BJ (cell line): ENCODE results near the gene CDK5R2. TPM values are rescaled to one million over a fixed set of nuclear protein-coding genes. Genes with fewer than 3 reads are reported as not detected.

Experiments
- CTCF ChIA-PET: fragments of 350-600 bp; formaldehyde crosslinking; extraction: SDS; loops from one replicate; lab custom pipeline; 2021; ENCODE audit warnings: antibody characterized with exemption, inconsistent platforms; lab: Yijun Ruan, JAX
- POLR2A ChIA-PET: fragments of 300-600 bp; sonication (Branson Sonifier 250); formaldehyde crosslinking; extraction: SDS; loops from one replicate; lab custom pipeline; 2021; ENCODE audit warnings: antibody characterized with exemption; lab: Charles Lee
- DNase-seq: peaks from one replicate; pipeline ENCODE4 v3.0.0-alpha.2; 2011; ENCODE audit warnings: low read depth
- H3K27me3 ChIP-seq: 2 replicates; pipeline ENCODE4 v1.6.0; 2011; ENCODE audit warnings: low read length; ENCODE audit not compliant: control insufficient read depth, insufficient read depth
- H3K36me3 ChIP-seq: 2 replicates; pipeline ENCODE4 v1.5.1; 2011; ENCODE audit warnings: low read length; ENCODE audit not compliant: control insufficient read depth, insufficient read depth
- H3K4me3 ChIP-seq: 2 replicates; pipeline ENCODE4 v1.5.1; 2011; ENCODE audit warnings: low read depth, mild to moderate bottlenecking, control low read depth, low read length
- polyA plus RNA-seq: library from polyadenylated mRNA; depleted of rRNA; stranded (reverse); fragments of >200 nt; gene quantifications from 2 replicates; pipeline ENCODE4 v1.2.3, GENCODE V29; 2011
- TF ChIP-seq, protein P1 (sequence below): IDR thresholded peaks from 2 replicates; pipeline ENCODE4 v1.5.1; 2011; ENCODE audit warnings: low read depth, mild to moderate bottlenecking, control low read depth, inconsistent platforms, low read length, moderate library complexity; ENCODE audit not compliant: insufficient read depth

CDK5R2 gene
- polyA plus RNA-seq, 1 experiment: 0.02 TPM

DNA sequence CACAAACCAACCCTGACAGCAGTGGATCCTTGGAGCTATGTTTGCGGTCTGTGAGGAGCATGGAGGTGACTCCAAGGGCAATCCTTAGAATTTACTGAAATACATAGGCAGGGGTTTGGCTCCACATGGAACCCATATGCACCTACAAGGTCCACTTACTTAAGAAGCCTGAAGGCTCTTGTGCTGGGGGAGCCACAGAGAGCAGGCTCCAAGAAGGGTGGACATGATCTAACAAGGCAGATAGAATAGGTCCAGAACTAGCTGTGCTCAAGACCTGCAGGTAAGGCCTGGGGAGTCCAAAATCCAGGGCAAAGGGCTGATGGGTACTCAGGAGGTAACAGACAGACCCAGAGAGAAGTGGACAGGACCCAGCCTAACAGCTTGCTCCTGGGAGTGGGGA lies 1.2 kb upstream of the CDK5R2 start:
- POLR2A ChIA-PET: no interaction called here
- no peaks in the 10 kb centered on the region for H3K36me3 ChIP-seq
- CTCF ChIA-PET: interaction anchor here (0.7 to 1.4 kb wide), 2 partner anchors 38 to 82 kb away, joined by 3 to 5 read pairs; no protein-coding TSS in a partner anchor
- TF ChIP-seq, protein P1, sequence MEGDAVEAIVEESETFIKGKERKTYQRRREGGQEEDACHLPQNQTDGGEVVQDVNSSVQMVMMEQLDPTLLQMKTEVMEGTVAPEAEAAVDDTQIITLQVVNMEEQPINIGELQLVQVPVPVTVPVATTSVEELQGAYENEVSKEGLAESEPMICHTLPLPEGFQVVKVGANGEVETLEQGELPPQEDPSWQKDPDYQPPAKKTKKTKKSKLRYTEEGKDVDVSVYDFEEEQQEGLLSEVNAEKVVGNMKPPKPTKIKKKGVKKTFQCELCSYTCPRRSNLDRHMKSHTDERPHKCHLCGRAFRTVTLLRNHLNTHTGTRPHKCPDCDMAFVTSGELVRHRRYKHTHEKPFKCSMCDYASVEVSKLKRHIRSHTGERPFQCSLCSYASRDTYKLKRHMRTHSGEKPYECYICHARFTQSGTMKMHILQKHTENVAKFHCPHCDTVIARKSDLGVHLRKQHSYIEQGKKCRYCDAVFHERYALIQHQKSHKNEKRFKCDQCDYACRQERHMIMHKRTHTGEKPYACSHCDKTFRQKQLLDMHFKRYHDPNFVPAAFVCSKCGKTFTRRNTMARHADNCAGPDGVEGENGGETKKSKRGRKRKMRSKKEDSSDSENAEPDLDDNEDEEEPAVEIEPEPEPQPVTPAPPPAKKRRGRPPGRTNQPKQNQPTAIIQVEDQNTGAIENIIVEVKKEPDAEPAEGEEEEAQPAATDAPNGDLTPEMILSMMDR: no peak
- H3K27me3 ChIP-seq: peaks cover 47% of the 10 kb centered on the region
- H3K4me3 ChIP-seq: no peak overlapping the region
- no peak for DNase-seq

DNA sequence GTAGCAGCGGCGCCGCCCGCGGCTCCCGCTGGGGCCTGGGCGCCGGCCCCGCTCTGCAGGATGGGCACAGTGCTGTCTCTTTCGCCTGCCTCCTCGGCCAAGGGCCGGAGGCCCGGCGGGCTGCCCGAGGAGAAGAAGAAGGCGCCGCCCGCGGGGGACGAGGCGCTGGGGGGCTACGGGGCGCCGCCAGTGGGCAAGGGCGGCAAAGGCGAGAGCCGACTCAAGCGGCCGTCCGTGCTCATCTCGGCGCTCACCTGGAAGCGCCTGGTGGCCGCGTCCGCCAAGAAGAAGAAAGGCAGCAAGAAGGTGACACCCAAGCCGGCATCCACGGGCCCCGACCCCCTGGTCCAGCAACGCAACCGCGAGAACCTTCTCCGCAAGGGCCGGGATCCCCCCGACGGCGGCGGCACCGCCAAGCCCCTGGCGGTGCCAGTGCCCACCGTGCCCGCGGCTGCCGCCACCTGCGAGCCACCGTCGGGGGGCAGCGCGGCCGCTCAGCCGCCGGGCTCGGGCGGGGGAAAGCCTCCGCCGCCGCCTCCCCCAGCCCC lies 369 bp downstream of the CDK5R2 start:
- DNase-seq: no peak
- H3K27me3 ChIP-seq: peaks cover 45% of the 10 kb centered on the region
- CTCF ChIA-PET: interaction anchor here (0.6 to 1.1 kb wide), 4 partner anchors 18 to 36 kb away, joined by 3 to 5 read pairs (median 4); no protein-coding TSS in a partner anchor
- peak overlapping the region; percentile 40 for H3K4me3 ChIP-seq
- POLR2A ChIA-PET: no interaction called here
- no peaks in the 10 kb centered on the region for H3K36me3 ChIP-seq
- TF ChIP-seq, protein P1: no peak

DNA sequence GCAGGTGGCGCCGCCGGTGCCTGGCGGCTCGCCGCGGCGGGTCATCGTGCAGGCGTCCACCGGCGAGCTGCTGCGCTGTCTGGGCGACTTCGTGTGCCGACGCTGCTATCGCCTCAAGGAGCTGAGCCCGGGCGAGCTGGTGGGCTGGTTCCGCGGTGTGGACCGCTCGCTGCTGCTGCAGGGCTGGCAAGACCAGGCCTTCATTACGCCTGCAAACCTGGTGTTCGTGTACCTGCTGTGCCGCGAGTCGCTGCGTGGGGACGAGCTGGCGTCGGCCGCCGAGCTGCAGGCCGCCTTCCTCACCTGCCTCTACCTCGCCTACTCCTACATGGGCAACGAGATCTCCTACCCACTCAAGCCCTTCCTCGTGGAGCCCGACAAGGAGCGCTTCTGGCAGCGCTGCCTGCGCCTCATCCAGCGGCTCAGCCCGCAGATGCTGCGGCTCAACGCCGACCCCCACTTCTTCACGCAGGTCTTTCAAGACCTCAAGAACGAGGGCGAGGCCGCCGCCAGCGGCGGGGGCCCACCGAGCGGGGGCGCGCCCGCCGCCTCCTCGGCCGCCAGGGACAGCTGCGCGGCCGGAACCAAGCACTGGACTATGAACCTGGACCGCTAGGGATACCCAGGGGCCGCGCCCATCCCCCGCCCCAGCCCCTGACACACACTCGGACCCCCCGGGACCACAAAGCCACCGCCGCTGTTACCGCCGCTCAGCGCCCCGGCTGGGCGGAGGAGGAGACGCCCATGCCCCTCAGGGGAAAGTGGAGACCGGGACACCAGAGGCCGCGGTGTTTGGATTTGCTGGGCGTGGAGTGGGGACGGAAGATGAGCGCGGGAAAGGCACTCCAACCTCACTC lies 1.1 kb downstream of the CDK5R2 start:
- DNase-seq: no peak

DNA sequence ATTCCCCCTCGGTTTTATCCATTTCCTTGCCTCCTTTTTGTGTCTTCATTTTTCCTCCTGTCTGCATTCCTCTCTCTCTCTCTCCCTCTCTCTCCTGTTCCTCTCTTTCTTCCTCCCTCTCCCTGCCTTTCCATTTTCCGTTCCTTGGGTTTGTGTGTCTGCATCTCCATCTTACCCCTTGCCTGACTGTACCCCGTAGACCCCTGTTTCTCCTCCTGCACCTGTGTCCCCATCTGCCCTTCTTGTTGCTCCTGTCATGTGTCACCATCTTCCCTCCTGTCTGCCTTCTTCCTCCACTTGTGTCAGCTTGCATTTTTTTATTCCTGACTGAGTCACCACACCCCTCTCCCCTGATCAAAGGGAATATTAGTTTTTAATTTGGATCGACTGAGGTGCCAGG lies 1.8 kb downstream of the CDK5R2 start:
- H3K4me3 ChIP-seq: no peak overlapping the region
- H3K36me3 ChIP-seq: no peaks in the 10 kb centered on the region
- ChIA-PET CTCF (interaction anchor here (1.0 kb wide), 1 partner anchor 19 kb away, joined by 3 read pairs; no protein-coding TSS in a partner anchor), POLR2A (no interaction called here)
- DNase-seq: no peak
- peaks cover 40% of the 10 kb centered on the region for H3K27me3 ChIP-seq
- TF ChIP-seq, protein P1: no peak

More for the DNA sequence above, 1.1 kb downstream of the CDK5R2 start:
- ChIA-PET POLR2A (no interaction called here), CTCF (interaction anchor here (0.6 to 1.1 kb wide), 2 partner anchors 20 to 36 kb away, joined by 3 to 5 read pairs; no protein-coding TSS in a partner anchor)
- Histone ChIP-seq H3K27me3 (peaks cover 40% of the 10 kb centered on the region), H3K4me3 (no peak overlapping the region), H3K36me3 (no peaks in the 10 kb centered on the region)
- TF ChIP-seq, protein P1: no peak
